ENCODE results near the gene ISG20.

ISG20 gene

DNA sequence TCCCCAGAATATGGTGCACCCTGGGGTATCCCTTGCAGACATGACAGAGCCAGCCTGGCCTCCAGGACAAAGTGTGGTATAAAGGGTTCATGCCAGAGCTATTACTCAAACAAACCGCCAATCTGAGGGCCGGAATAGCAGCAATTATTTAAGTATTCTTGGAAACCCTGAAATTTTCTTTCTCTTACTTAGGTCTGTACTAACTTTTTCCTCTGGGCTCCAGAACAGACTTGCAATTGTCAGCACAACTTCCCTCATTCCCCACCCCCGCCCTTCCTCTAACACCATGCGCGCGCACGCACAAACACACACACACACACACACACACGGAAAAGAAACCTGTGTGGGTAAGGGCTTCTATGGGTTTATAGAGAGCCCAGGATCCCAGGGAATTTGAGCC lies 56.3 kb downstream of the ISG20 start:
- DNase-seq, result no peak

DNA sequence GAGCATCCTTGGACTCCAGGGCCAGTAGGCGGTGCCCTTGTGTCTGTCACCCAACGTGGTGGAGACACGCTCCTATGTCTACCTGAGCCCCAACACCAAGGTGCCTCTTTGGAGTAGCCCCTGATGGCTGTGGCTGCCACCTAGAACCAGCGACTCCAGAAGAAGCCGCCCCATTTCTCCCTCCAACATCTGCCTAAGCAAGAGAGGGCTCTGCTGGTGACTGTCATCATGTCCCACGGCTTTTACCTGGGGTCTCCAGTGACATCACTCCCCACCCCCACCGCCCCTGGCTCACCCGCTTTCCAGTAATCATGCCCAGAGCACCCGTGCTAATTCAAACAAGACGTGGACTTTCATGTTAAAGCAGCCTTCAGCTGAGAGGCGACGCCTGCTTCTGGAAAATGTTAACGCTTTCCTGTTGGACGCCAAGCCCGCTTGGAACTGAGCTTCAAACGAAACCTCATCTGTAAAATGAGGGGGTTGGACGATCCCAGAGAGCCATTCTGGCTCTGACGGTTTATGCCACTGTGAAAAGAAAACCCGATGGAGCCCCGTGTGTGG lies 57.0 kb downstream of the ISG20 start:
- no peak for DNase-seq

- DNase-seq, result no peak
Measured at GRCh38 chr15:88696254-88696653, 57.4 kb downstream of the ISG20 start.

GRCh38 chr15:88697276-88697675 lies 58.5 kb downstream of the ISG20 start:
- no peak for DNase-seq

DNA sequence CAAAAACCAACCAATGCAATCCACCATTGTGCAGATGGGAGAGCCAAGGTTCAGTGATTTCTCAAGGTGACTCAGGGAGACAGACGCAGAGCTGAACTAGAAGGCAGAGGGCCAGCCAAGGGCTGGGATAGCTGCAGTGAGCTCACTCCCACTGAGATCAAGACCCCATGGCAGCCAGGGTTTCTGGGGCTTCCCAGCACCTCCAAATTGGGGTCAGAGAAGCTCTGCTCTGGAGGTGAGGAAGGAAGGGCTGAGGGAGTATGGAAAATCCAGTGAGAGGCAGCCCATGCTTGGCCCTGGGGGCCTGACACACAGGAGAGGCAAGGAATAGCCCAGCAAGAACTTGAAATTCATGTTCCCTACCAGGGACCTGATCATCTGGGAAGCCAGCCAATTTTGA lies 61.0 kb downstream of the ISG20 start:
- no peak for DNase-seq

DNA sequence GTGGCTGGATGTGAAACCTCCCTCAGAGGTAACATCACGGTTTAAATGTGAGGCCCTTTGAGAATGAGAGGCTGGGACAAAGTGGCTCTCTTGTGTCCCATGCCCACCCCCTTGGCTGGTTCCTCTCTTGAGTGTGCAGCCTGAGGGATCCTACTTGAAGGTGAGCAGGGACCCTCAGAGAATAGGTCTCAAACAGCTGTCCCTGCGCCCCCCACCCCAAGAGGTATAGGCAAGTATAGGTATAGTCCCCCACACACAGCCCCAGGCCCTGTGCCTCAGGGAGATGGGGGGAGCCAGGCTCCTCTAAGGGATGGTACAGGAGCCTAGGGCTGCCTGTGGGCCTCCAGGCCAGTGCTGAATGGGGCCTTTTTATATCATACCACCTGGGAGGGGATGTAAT lies 61.9 kb downstream of the ISG20 start:
- no peak for DNase-seq

GRCh38 chr15:88701561-88702095 lies 62.8 kb downstream of the ISG20 start:
- no peak for DNase-seq

DNA sequence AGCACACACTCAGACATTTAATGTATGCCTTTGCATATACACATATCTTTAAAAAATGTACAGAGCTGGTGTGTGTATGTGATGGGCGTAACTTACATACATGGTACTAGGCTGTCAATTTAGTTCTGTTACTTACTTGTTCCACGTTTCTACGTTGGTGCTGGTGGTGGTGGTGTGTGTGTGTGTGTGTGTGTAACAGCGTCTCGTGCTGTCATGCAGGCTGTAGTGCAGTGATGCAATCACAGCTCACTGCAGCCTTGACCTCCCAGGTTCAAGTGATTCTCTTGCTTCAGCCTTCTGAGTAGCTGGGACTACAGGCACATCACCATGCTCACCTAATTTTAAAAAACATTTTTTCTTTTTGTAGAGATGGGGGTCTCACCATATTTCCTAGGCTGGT lies 64.2 kb downstream of the ISG20 start:
- DNase-seq, result no peak

DNA sequence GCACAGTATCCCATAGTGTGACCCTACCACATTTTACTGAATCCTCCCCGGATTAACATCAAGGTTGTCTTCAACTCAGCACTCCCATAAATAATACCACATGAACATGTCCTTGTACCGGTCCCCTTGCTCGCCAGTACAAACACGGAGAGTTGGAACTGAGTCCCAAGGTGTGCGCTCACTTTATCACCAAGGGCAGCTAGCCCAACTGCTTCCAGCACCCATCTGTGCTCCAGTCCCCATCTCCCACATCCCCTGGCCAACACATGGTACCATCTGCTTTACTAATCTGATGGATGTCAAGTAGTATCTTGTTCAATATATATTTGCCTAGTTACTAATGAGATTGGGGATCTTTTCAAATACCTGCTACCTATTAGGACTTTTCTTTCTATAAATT lies 64.7 kb downstream of the ISG20 start:
- DNase-seq, result no peak

DNA sequence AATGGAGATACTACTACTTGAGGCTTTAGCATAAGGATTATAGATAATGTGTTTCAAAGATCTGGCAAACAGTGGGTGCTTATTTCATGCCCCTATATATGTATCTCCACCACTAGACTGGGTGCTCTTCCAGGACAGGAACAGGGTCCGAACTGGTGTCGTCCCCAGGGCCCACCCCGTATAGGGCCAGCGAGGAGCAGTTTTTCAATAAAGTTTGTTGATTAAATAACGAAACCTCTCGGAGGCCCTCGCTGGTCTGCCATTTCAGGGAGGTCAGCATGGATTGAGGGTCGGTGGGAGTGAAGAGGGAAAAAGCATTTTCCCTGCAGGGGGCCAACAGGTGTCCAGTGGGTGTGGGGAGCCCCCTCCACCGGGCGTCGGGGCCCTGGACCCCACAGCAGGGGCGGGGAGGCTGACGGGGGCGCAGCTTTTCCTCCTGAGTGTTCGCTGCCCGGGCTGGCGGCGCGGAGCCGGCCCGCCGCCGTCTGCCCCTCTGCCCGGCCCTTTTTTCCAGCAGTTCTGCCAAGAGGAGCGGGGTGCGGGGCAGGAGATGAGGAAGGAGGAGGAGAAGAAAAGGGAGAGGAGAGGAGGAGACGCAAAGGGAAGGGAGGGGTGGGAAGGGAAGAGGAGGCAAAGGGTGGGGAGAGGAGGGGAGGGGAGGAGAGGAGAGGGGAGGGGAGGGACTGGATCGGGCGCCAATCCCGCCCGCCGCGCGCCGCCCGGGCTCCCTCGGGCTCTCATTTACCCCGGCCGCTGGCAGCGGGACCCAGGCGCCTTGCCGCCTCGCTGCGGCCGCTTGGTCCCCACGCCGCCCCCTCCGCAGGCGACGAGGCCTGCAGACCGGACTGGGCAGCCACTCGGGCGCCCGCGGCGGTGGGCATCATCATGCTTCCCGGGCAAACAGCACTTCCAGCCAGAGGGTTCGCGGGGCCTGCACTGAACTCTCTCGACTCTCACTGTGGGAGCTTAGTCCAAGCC lies 66.3 kb downstream of the ISG20 start:
- no peak for DNase-seq

DNA sequence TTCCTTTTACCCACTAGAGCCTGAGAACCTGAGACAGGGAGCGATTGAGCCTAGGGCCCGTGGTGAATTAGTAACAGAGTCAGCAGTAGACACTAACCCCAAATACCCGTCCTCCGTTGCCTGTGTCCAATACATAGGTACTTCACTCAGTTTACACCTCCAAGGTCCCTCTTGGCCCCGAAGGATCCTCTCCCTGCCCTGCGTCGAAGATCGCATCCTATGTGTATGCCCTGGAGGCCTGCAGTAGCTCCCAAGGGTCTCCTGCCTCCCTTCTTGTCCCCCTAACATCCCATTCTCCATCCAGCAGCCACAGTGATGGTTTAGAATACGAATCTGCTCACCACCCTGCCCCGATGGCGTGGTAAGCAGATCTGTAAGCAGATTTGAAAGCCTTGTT lies 67.0 kb downstream of the ISG20 start:
- no peak for DNase-seq
